Hepatocyte (in vitro differentiated cells): Measurements from ENCODE around the gene SLC25A5.
"Not testable (repeated sequence)": the region's sequence is repeated elsewhere in the genome, so short reads cannot be mapped to it uniquely, and the experiment has no call there.

Experiments used
- CTCF ChIP-seq: fragments of 200-600 bp; sonication (generic); IDR thresholded peaks from 2 replicates; pipeline ENCODE4 v1.5.1; 2016; ENCODE audit warnings: antibody characterized with exemption, mild to moderate bottlenecking; ENCODE audit not compliant: poor library complexity
- EZH2 ChIP-seq: fragments of 200-600 bp; sonication (generic); IDR thresholded peaks from 2 replicates; pipeline ENCODE4 v1.6.1; 2016; ENCODE audit warnings: antibody characterized with exemption, mild to moderate bottlenecking, borderline replicate concordance
- EZH2phosphoT487 ChIP-seq: fragments of 200-600 bp; sonication (generic); IDR thresholded peaks from one replicate; pipeline ENCODE4 v1.6.1; 2018; ENCODE audit warnings: antibody characterized with exemption, mild to moderate bottlenecking, low read depth, moderate library complexity; ENCODE audit not compliant: unreplicated experiment, severe bottlenecking

DNA sequence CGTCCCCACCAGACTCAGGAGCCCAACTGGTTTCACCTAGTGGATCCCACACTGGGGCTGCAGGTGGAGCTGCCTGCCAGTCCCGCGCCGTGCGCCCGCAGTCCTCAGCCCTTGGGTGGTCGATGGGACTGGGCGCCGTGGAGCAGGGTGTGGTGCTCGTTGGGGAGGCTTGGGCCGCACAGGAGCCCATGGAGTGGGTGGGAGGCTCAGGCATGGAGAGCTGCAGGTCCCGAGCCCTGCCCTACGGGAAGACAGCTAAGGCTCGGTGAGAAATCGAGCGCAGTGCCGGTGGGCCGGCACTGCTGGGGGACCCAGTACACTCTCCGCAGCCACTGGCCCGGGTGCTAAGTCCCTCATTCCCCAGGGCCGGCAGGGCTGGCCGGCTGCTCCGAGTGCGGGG is 19.5 kb downstream of the SLC25A5 start:
- TF ChIP-seq CTCF, EZH2, EZH2phosphoT487: not testable (repeated sequence)
